Dedifferentiated amniotic fluid mesenchymal stem cell (primary cell): ENCODE data around the gene MET.
"Not testable (repeated sequence)": the region's sequence is repeated elsewhere in the genome, so short reads cannot be mapped to it uniquely, and the experiment has no call there.

Source experiments
- DNase-seq: peaks from one replicate; pipeline ENCODE4 v3.0.0-alpha.2; 2016; ENCODE audit errors: extremely low spot score

The MET gene

GRCh38 chr7:116727432-116728009 lies 55.5 kb downstream of the MET start:
- DNase-seq = no peak

- DNase-seq = no peak
Measured at GRCh38 chr7:116728413-116728812, 56.4 kb downstream of the MET start.

- DNase-seq = no peak
Measured at GRCh38 chr7:116730097-116731022, 58.4 kb downstream of the MET start.

GRCh38 chr7:116731023-116731395 lies 59.0 kb downstream of the MET start:
- DNase-seq = no peak

GRCh38 chr7:116731445-116732335 lies 59.7 kb downstream of the MET start:
- no peak for DNase-seq

- DNase-seq = no peak
Measured at GRCh38 chr7:116732788-116733694, 61.0 kb downstream of the MET start.

- DNase-seq = no peak
Measured at GRCh38 chr7:116733924-116734580, 62.1 kb downstream of the MET start.

- no peak for DNase-seq
Measured at GRCh38 chr7:116734710-116735109, 62.7 kb downstream of the MET start.

GRCh38 chr7:116736927-116737715 lies 65.1 kb downstream of the MET start:
- no peak for DNase-seq

GRCh38 chr7:116738378-116738777 lies 66.4 kb downstream of the MET start:
- DNase-seq = no peak

- DNase-seq = no peak
Measured at GRCh38 chr7:116739307-116739706, 67.3 kb downstream of the MET start.

- DNase-seq = no peak
Measured at GRCh38 chr7:116740231-116740630, 68.2 kb downstream of the MET start.

GRCh38 chr7:116740755-116741462 lies 68.9 kb downstream of the MET start:
- DNase-seq = no peak

- DNase-seq = no peak
Measured at GRCh38 chr7:116741625-116742316, 69.8 kb downstream of the MET start.

- DNase-seq = no peak
Measured at GRCh38 chr7:116742641-116743040, 70.6 kb downstream of the MET start.

- DNase-seq = not testable (repeated sequence)
Measured at GRCh38 chr7:116743835-116744234, 71.8 kb downstream of the MET start.

GRCh38 chr7:116746388-116746787 lies 74.4 kb downstream of the MET start:
- DNase-seq = not testable (repeated sequence)

- not testable (repeated sequence) for DNase-seq
Measured at GRCh38 chr7:116751070-116751469, 79.1 kb downstream of the MET start.
